HL-60/S4 (cell line): ENCODE results near the gene ADARB2.

Experiments used
- in situ Hi-C: fragments of 300-500 bp; cut with MboI; formaldehyde crosslinking; loops from 2 replicates; pipeline ENCODE4 v1.14.3; 2022; ENCODE audit warnings: low sequenced_read_pairs

Gene ADARB2

DNA sequence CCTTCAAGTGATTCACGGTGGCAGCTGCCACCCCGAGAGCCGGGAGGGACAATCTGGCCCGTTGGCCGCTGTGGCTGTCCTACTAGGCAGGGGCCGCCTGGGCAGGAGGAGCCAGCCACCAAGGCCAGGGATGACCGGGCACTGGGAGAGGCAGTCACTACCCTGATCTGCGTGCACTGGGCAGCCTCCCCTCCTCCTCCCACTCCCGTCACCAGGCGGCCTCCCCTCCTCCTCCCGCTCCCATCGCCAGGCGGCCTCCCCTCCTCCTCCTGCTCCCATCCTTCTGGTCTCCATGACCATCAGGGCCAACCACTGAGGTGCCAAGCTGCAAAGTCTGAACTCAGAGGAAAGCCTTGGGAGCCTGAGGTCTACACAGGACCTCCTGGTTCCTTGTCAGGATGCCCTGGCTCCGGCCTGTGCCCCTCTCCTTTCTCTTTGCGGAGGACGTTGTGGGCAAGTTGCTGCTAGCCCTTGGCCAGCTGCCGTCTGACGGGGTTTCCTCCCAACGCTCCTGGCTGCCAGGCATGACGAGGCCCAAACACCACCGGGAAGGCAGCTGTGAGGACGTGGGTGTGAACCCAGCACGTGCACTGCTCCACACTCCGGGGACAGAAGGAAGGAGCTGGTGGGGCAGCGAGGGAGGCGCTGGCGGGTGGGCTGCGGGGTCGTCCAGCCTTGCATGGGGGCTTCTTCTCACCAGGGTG is 550.0 kb downstream of the ADARB2 start:
- in situ Hi-C loops = no loop called here

- in situ Hi-C loops = no loop called here
These were observed 550.7 kb downstream of the ADARB2 start for GRCh38 chr10:1186683-1186990.

- in situ Hi-C loops = no loop called here
These were observed 551.2 kb downstream of the ADARB2 start for GRCh38 chr10:1185911-1186682.

GRCh38 chr10:1184541-1185430 is 552.5 kb downstream of the ADARB2 start:
- in situ Hi-C loops = no loop called here

- in situ Hi-C loops = no loop called here
These were observed 553.6 kb downstream of the ADARB2 start for GRCh38 chr10:1183701-1184100.

DNA sequence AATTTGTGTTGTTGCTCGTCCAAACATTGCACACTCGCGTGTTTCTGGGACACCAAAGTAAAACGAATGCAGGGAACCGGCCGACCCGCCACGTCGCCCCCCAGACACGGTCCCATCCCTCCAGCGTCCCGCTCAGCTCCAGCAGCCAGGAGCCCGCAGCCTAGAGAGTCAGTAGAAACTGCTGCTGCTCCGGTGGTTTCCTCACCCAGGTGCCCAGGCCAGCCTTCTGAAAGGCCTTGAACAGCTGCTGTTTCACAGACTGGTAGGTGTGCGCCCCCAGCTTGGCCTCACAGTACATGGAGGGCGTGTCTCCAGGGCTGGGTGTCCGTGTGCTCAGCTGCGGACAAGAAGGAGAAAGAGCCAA is 554.3 kb downstream of the ADARB2 start:
- in situ Hi-C loops = no loop called here

DNA sequence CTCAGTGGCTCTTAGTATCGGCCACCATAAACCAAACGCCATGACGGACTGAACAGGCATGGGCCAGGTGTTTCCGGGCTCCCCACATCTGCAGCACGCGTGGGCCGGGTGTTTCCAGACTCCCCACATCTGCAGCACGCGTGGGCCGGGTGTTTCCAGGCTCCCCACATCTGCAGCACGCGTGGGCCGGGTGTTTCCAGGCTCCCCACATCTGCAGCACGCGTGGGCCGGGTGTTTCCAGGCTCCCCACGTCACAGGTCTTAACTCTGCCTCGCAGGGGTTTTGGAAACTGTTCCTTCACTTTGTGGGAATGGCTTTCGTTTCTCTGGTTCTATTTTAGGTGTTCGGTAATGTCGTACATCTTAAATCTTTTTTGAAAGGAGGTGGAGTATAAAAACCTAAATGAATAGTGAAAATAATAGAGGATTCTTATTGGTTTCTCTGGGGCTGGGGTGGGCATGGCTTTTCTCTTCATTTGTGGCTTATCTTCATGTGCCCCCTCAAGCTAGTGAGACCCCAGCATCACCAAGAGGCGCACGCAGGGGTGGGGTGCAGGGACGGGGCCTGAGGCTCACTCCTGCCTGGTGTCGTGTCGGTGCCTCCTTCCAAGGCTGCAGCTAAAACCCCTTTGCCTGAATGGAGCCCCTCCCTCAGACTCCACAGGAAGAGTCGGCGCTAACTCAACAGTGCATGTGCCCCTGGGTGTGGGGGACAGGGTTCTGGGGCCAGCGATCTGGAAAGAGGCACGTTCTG is 554.9 kb downstream of the ADARB2 start:
- in situ Hi-C loops = no loop called here

DNA sequence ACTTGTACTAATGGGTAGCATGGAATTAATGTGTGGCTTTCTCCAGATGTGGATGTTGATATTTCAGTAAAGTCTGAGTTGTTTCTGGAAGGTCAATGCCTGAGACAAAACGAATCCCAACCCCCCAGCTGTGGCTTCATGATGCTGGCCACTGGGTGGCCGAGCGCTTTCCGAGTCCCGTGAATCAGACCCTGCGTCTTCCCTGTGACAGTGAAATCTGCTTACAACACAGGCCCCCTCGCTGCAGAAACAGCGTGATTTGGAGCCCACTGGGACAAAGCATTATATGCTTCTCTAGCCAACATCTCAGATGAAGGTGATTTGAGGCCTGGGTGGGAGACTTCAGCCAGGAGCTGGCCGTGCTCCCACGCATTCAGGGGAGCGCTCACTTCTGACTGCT is 556.5 kb downstream of the ADARB2 start:
- in situ Hi-C loops = no loop called here

- in situ Hi-C loops = no loop called here
These were observed 557.1 kb downstream of the ADARB2 start for GRCh38 chr10:1180071-1180730.

DNA sequence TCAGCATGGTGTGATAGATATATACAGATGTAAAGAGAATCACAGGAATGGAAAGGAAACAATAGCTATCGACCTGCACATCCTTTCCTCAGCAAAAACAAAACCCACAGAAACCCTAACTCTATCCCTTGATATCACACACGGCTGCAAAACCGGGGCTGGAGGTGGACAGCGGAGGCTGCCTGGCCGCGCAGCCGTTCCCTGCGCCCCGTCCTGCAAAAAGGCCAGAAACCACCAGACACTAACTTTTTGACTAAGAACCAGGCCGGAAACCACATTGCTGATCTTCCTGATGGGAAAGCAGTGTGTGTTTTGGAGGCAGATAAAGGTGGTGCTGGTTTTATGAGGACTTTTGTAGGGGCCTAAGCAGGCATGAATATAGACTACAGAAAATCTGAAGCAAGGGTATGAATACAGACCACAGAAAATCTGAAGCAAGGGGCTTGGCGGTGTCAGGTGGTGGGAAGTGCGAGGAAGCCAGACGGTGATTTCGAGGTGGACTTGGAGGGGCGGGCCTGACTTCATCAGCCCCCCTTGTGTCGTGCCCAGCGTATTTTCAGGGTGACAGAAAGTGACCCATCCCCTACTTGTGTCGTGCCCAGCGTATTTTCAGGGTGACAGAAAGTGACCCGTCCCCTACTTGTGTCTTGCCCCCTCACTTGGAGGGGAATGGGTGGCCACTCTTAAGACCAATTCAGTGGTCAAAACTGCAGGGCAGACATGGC is 557.8 kb downstream of the ADARB2 start:
- in situ Hi-C loops = no loop called here

DNA sequence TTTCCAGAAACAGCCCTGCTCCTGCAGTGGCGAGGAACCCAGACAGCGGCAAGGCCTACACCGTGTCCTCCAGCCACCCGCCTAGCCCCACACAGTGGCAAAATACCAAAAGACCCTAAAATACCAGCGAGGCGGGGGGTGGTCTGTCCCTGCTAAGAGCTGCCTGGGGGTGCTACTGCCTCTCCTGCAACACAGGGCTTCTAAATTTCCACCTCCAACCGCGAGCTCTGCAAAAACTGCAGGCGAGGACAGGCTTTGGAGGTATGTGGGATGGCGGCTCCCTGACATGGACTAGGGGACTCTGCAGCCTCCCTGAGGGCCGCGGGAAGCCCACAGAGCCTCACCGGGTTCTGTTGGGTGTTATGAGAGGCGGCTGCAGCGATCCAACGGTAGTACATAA is 558.8 kb downstream of the ADARB2 start:
- in situ Hi-C loops = no loop called here

DNA sequence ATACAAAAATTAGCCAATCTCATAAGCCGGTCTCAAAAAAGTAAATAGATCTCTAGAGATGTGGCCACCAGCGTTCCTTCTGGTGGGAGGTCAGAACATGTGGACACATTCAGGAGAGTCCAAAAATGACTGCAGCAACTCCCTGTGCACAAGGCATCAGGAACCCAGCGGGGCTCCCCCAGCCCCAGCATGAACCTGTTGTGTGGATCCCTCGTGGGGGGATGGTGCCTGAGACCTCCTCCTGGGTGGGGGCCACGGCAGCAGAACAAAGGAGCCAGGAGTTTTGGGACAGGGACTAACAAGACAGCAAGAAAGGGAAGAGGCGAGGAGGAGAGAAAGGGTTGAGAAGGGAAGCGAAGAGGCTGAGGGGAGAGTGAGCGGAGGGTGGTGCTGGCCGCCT is 559.4 kb downstream of the ADARB2 start:
- in situ Hi-C loops = no loop called here

GRCh38 chr10:1175956-1176565 is 561.3 kb downstream of the ADARB2 start:
- in situ Hi-C loops = no loop called here

GRCh38 chr10:1174022-1174421 is 563.3 kb downstream of the ADARB2 start:
- in situ Hi-C loops = no loop called here

- in situ Hi-C loops = no loop called here
These were observed 564.2 kb downstream of the ADARB2 start for GRCh38 chr10:1173091-1173490.

- in situ Hi-C loops = no loop called here
These were observed 564.9 kb downstream of the ADARB2 start for GRCh38 chr10:1172256-1172984.

- in situ Hi-C loops = no loop called here
These were observed 565.7 kb downstream of the ADARB2 start for GRCh38 chr10:1171586-1171985.

GRCh38 chr10:1171182-1171581 is 566.1 kb downstream of the ADARB2 start:
- in situ Hi-C loops = no loop called here

DNA sequence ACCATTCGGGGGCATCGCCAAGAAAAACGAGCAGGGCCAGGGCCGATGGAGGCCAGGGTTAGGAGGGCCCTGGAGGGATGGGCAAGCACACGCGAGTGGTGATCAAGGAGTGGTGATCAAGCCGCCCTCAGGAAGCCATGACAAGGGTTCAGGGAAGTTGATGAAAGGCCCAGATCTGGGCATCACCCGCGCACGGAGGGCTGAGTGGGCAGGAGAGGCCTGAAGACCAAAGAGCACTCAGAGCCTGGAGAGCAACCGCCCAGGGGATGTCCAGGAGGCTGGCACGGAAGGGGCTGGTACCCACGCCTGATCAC is 566.5 kb downstream of the ADARB2 start:
- in situ Hi-C loops = no loop called here
